Gastroesophageal sphincter (tissue), 3 donors: Measurements from ENCODE around the gene TMEM86A.

ENCODE experiments used
- POLR2AphosphoS5 ChIP-seq: sonication (generic); formaldehyde crosslinking; IDR thresholded peaks from one replicate; pipeline ENCODE4 v1.6.1; 2017; ENCODE audit warnings: antibody characterized with exemption
- TF ChIP-seq, protein P1 (sequence below), 4 experiments: fragments of 200-600 bp in 2 of 4; fragments of 450-650 bp in 2 of 4; sonication (generic) in 1 of 4; IDR thresholded peaks; one replicate each; pipeline ENCODE4 v1.5.1; 2017 to 2019; ENCODE audit warnings: antibody characterized with exemption in 4 of 4, mild to moderate bottlenecking in 2 of 4, moderate library complexity in 2 of 4

DNA sequence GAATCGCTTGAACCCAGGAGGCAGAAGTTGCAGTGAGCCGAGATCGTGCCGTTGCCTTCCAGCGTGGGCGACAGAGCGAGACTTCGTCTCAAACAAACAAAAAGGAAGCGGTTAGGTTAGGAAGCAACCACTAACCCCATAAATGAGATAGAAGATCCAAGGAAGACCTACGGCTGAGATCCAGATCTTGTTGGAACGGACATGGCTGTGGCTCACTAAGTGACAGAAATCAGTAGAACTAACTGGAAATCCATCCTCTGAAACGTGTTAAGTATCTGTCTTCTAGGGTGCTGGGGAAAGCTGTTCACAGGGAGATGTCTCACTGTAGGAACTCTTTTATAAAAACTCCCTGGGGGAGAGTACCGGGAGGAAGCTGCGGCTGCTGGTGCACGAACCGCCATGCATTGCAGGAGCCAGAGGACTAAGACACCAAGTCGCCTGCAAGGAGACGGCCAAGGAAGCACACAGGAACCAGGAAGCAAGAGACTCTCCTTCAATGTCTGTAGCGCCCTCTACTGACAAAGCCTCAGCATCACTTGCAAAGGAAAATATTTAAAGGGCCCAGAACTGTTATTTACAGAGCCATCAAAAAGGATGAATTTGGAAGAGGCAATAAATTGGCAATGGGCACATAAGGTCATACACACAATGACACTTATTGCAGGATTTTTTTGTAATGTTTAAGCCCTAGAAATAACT lies 47.6 kb upstream of the TMEM86A start:
- no peak for TF ChIP-seq POLR2AphosphoS5
- TF ChIP-seq, protein P1, sequence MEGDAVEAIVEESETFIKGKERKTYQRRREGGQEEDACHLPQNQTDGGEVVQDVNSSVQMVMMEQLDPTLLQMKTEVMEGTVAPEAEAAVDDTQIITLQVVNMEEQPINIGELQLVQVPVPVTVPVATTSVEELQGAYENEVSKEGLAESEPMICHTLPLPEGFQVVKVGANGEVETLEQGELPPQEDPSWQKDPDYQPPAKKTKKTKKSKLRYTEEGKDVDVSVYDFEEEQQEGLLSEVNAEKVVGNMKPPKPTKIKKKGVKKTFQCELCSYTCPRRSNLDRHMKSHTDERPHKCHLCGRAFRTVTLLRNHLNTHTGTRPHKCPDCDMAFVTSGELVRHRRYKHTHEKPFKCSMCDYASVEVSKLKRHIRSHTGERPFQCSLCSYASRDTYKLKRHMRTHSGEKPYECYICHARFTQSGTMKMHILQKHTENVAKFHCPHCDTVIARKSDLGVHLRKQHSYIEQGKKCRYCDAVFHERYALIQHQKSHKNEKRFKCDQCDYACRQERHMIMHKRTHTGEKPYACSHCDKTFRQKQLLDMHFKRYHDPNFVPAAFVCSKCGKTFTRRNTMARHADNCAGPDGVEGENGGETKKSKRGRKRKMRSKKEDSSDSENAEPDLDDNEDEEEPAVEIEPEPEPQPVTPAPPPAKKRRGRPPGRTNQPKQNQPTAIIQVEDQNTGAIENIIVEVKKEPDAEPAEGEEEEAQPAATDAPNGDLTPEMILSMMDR (IDR thresholded peaks at IDR 0.05) = peak; percentile 25 to 60 (median 42)
